Measurements from ENCODE around the gene PDGFRB.

Gene PDGFRB

DNA sequence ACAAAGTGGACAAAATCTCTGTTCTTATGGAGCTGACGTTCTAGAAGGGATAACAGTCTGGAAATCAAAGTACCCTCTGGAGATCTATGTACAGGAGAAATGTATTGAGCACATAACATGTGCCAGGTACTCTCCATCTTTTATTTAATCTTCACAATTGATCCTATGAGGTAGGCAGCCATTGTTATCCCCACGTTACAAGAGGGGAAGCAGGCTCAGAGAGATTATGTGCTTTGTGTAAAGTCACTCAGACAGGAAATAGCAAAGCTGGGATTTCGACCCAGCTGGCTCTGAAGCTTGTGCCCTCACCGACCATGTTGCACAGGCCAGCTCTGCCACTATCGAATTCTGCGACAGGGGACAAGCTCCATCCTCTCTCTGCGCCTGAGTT lies 21.5 kb downstream of the PDGFRB start:
- Histone ChIP-seq H3K36me3 (ENCODE audit: insufficient read depth) (no peaks in the 10 kb centered on the region), H3K4me3 (IDR thresholded peaks at IDR 0.05; ENCODE audit: insufficient read depth, low read depth, low read length) (no peak overlapping the region), H3K27ac (no peak overlapping the region), H4K20me1 (ENCODE audit: insufficient read depth) (no peaks in the 10 kb centered on the region), H3K4me1 (ENCODE audit: low read depth, poor library complexity, severe bottlenecking) (no peaks in the 10 kb centered on the region), H3K79me2 (ENCODE audit: insufficient read depth, low read depth) (no peaks in the 10 kb centered on the region), H3K4me2 (no peak overlapping the region), H3K27me3 (ENCODE audit: insufficient read depth, low read depth) (no peaks in the 10 kb centered on the region), H3K9ac (no peak overlapping the region), H2AFZ (ENCODE audit: low read depth) (no peak overlapping the region)
- TF ChIP-seq, protein P1, sequence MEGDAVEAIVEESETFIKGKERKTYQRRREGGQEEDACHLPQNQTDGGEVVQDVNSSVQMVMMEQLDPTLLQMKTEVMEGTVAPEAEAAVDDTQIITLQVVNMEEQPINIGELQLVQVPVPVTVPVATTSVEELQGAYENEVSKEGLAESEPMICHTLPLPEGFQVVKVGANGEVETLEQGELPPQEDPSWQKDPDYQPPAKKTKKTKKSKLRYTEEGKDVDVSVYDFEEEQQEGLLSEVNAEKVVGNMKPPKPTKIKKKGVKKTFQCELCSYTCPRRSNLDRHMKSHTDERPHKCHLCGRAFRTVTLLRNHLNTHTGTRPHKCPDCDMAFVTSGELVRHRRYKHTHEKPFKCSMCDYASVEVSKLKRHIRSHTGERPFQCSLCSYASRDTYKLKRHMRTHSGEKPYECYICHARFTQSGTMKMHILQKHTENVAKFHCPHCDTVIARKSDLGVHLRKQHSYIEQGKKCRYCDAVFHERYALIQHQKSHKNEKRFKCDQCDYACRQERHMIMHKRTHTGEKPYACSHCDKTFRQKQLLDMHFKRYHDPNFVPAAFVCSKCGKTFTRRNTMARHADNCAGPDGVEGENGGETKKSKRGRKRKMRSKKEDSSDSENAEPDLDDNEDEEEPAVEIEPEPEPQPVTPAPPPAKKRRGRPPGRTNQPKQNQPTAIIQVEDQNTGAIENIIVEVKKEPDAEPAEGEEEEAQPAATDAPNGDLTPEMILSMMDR (conservative IDR thresholded peaks at IDR 0.05; ENCODE audit: low read depth, low read length): no peak

DNA sequence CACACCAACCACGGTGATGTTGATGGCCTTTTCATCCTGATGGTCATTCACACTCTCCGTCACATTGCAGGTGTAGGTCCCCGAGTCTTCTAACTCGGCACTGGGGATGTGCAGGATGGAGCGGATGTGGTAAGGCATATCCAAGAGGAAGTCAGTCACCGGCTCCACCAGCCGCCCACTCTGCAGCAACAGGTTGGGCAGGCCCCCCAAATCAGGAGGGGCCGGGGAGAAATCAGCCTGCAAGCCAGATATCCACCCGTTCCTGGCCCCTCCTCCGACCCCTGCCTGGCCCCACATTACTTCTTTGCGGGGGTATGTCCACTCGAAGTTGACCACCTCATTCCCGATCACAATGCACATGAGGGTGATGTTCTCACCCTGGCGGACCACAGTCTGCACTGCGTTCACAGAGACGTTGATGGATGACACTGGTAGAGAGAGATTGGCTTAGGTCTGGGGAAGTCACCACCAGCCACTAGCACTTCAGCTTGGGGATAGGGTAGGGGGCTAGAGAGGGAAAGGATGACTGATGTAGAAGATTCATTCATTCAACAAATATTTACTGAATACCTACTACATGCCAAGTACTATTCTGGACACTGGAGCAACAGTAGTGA lies 22.0 kb downstream of the PDGFRB start:
- H2AFZ ChIP-seq (ENCODE audit: low read depth): no peak overlapping the region
- no peaks in the 10 kb centered on the region for H3K27me3 ChIP-seq (ENCODE audit: insufficient read depth, low read depth)
- no peaks in the 10 kb centered on the region for H4K20me1 ChIP-seq (ENCODE audit: insufficient read depth)
- no peak overlapping the region for H3K9ac ChIP-seq
- TF ChIP-seq, protein P1 (conservative IDR thresholded peaks at IDR 0.05; ENCODE audit: low read depth, low read length): no peak
- no peak overlapping the region for H3K4me3 ChIP-seq (IDR thresholded peaks at IDR 0.05; ENCODE audit: insufficient read depth, low read depth, low read length)
- no peaks in the 10 kb centered on the region for H3K4me1 ChIP-seq (ENCODE audit: low read depth, poor library complexity, severe bottlenecking)
- H3K36me3 ChIP-seq (ENCODE audit: insufficient read depth): no peaks in the 10 kb centered on the region
- no peak overlapping the region for H3K27ac ChIP-seq
- H3K4me2 ChIP-seq: no peak overlapping the region
- no peaks in the 10 kb centered on the region for H3K79me2 ChIP-seq (ENCODE audit: insufficient read depth, low read depth)

DNA sequence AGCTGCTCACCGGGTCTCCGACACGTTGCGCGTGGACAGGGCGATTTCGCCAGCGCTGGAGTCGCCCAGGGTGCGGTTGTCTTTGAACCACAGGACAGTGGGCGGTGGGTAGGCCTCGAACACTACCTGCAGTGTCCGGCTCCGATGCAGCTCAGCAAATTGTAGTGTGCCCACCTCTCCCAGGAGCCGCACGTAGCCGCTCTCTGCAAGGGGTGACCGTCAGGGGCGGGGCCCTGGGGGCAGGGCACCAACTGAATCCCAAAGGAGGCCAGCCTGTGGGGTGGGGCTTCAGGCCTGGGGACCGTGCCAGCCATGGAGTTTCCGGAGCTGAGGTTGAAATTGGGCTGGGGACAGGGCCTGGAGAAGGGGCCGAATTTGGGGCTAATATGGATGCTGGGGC lies 22.9 kb downstream of the PDGFRB start:
- no peak overlapping the region for H3K9ac ChIP-seq
- no peaks in the 10 kb centered on the region for H4K20me1 ChIP-seq (ENCODE audit: insufficient read depth)
- H3K27me3 ChIP-seq (ENCODE audit: insufficient read depth, low read depth): no peaks in the 10 kb centered on the region
- no peak overlapping the region for H3K27ac ChIP-seq
- TF ChIP-seq, protein P1 (conservative IDR thresholded peaks at IDR 0.05; ENCODE audit: low read depth, low read length): no peak
- H3K4me1 ChIP-seq (ENCODE audit: low read depth, poor library complexity, severe bottlenecking): no peaks in the 10 kb centered on the region
- no peak overlapping the region for H2AFZ ChIP-seq (ENCODE audit: low read depth)
- no peak overlapping the region for H3K4me3 ChIP-seq (IDR thresholded peaks at IDR 0.05; ENCODE audit: insufficient read depth, low read depth, low read length)
- H3K4me2 ChIP-seq: no peak overlapping the region
- no peaks in the 10 kb centered on the region for H3K79me2 ChIP-seq (ENCODE audit: insufficient read depth, low read depth)
- no peaks in the 10 kb centered on the region for H3K36me3 ChIP-seq (ENCODE audit: insufficient read depth)

DNA sequence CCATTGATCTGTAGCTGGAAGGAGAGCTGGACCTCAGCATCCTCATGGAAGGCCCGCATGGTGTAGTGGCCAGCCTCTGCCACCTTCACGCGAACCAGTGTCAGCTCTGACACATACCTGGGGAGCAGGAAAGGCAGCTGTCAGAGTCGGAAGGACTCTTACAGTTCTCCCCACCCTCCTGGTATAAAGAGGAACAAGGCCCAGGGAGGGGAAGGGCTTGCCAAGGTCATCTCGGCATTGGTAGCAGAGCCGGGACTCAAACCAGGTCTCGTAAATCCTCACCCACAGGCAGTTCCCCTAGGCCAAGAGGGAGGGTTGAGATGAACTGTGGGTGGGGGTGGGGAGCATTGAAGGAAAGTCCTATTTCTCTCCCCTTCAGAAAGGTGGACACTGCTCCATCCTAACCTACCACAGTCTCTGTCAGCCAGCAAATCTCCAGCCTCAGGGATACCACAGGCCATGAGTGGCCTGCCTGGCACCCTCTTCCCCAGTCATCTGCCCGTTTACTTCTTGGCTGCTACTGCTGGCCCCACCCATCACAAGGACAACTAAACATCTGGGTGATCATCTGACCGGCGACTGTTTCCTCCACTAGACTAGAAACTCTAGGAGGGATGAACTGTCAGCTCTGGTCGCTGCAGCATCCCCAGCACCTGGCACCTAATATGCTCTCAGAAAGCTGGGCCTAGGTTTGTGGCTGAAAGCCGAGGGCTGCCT lies 23.5 kb downstream of the PDGFRB start:
- TF ChIP-seq, protein P1 (conservative IDR thresholded peaks at IDR 0.05; ENCODE audit: low read depth, low read length): no peak
- Histone ChIP-seq H3K27me3 (ENCODE audit: insufficient read depth, low read depth) (no peaks in the 10 kb centered on the region), H3K4me1 (ENCODE audit: low read depth, poor library complexity, severe bottlenecking) (no peaks in the 10 kb centered on the region), H4K20me1 (ENCODE audit: insufficient read depth) (no peaks in the 10 kb centered on the region), H3K27ac (no peak overlapping the region), H3K36me3 (ENCODE audit: insufficient read depth) (no peaks in the 10 kb centered on the region), H2AFZ (ENCODE audit: low read depth) (no peak overlapping the region), H3K4me3 (IDR thresholded peaks at IDR 0.05; ENCODE audit: insufficient read depth, low read depth, low read length) (no peak overlapping the region), H3K9ac (no peak overlapping the region), H3K4me2 (no peak overlapping the region), H3K79me2 (ENCODE audit: insufficient read depth, low read depth) (no peaks in the 10 kb centered on the region)
